ENCODE results near the gene BIRC6.

GRCh38 chr2:32562906-32563305 lies 206.1 kb downstream of the BIRC6 start:
- TF ChIP-seq EZH2 (IDR thresholded peaks at IDR 0.05; ENCODE audit: borderline replicate concordance, low read length) (no peak), CTCF (IDR thresholded peaks at IDR 0.05; ENCODE audit: low read length) (no peak)

Data from OCI-LY1 (cell line).